ENCODE data around the gene SYNDIG1.
"Not testable (repeated sequence)": the region's sequence is repeated elsewhere in the genome, so short reads cannot be mapped to it uniquely, and the experiment has no call there.

Gene SYNDIG1

DNA sequence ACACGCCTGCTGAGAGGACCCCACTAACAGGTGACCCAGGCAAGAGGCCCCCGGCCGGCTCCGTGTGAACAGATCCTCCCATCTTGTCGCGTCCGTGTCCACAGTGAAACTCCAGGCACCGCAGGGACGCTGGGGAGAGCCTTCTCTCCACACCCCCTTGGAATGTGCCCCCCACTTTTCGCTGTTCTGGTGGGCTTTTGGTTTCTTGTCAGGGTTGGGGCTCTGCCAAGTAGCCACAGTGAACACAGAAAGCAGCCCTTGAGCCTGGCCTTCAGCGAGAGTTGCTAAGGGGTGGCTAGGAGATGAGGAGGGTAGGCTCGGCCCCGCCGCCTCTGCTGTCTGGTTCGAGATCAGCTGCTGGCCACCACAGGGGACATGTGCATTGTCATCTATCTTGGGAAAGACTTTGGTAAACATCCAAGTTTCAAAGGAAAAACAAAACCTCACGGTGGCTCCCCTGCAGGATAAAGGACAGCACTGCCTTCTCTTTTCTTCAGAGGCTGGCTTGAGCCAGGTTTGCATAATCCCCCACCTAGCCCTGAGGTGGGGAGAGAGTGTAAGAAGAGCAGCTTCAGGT is 22.7 kb downstream of the SYNDIG1 start:
- DNase-seq (ENCODE audit: low read depth in 2 of 2), result no peak

DNA sequence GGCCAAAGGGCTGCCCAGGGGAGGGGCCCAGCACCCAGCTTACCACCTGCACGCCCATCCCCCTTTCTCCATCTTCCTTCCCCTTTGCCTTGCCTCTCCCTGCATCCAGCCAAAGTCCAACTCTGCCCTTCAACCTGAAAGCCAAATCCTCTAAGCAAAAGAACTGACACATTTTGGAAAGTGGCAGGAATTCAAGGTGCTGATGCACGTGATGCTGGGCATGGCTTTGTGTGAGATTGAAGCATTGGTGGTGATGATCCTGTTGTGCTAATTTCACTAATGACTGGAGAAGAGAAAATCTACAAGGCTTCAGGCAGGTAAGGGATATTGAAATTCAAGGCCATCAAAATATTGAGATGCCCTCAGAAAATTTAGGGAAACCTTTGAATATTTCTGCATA is 23.3 kb downstream of the SYNDIG1 start:
- no peak for DNase-seq (ENCODE audit: low read depth in 2 of 2)

DNA sequence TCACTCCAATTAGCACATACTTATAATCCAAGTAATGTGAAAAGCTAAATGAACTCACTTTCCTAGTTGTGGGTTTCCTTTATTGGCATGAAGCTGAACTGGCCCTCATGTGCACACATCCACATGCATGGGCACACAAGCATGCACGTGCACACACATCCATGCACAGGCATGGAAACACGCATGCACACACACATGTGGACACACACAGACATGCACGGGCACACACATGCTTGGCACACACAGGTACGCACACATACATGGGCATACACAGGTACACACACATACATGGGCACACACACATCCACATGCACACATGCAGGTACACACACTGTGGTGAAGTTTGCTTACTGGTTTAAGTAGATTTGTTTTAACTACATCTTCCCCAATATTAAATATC is 23.8 kb downstream of the SYNDIG1 start:
- no peak for DNase-seq (ENCODE audit: low read depth in 2 of 2)

DNA sequence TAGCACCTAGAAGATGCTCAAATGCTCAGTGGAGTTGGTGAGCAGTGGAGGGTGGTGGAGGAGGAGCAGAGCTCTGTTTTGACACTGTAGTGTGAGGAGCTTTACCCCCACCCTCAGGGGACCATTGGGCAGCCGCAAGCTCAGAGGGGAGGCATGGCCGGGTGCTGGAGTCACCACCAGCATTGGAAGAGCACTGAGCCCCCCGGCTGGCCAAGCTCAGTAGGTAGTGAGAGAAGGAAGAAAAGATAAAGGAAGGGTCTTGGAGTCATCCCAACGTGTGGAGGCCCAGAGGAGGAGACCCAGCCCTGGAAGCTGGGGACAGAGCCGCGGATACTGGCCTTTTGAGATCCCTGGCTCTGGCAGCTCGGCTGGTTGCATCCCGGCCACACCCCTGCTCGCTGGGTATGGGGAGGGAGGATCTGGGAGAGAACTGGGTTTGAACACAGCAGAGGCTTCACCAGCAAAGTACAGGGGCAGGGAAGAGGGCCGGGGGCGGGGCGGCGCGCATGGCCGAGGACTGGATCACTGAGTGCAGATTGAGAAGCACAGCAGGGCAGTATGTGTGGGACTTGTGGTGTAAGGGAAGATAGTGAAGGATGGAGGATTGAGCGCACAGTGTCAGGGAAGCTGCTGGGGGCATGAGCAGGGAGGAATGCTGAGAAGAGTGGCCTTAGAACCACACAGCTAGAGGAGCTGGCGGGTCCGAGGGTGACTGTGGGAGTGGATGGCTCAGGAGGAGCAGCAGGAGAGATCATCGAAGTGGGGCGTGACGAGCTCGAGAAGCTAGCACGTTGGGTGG is 24.4 kb downstream of the SYNDIG1 start:
- DNase-seq (ENCODE audit: low read depth in 2 of 2), result no peak

GRCh38 chr20:24494460-24494920 is 25.1 kb downstream of the SYNDIG1 start:
- no peak for DNase-seq (ENCODE audit: low read depth in 2 of 2)

GRCh38 chr20:24495266-24495665 is 25.8 kb downstream of the SYNDIG1 start:
- DNase-seq (ENCODE audit: low read depth in 2 of 2), result no peak

GRCh38 chr20:24497851-24498250 is 28.4 kb downstream of the SYNDIG1 start:
- DNase-seq (ENCODE audit: low read depth in 2 of 2), result no peak

DNA sequence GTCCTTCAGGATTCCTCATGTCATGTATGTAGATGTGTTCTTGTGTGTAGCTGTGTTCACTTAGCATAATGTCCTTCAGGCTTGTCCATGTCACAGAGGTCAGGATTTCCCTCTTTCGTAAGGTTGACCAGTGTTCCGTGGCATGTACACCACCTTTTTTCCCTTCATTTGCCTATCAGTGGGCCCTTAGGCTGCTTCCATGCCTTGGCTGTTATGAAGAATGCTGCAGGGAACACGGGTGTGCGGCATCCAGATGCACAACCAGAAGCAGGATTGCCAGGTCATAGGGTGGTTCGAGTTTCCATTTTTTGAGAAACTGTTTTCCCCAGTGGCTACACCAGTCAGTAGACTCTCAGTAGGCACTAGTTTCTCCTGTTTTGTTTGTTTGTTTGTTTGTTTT is 29.2 kb downstream of the SYNDIG1 start:
- no peak for DNase-seq (ENCODE audit: low read depth in 2 of 2)

- DNase-seq (ENCODE audit: low read depth in 2 of 2), result no peak
Observed at GRCh38 chr20:24499472-24499871, 30.0 kb downstream of the SYNDIG1 start.

DNA sequence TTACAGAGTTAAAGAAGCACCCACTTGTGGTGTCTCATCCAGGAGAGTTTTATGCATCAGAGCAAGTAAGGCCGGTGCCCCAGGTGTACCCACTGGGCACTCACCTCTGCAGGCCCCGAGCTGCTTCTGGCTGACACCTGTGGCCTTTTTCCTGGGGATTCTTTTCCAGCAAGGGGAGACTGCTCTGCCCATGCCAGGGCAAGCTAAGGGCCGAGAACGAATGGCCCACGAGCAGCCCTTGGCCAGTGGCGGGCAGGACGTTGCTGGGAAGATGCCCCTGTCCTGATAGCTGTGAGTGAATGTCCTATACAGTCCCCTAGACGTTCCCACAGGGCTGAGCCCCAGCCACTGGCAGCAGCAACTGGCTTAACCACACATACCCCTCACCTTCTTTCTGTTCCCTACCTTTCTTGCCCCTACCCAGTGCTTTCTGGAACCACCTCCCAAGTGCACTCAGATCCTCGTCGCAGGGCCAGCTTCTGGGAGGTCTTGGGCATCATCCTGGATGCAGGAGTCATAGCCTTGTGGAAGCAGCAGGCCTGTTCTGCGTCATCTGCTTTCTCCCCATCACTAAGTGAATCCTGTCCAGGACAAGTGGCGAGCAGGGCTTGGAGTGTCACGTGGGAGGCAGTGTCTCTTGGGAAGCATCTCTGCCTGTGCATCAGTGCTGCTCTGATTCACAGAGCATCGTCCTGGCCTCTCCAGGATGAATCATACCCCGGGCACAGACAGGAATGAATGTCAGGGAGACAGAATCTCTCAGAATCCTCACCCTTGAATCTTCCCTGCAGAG is 32.5 kb downstream of the SYNDIG1 start:
- DNase-seq (ENCODE audit: low read depth in 2 of 2), result no peak

DNA sequence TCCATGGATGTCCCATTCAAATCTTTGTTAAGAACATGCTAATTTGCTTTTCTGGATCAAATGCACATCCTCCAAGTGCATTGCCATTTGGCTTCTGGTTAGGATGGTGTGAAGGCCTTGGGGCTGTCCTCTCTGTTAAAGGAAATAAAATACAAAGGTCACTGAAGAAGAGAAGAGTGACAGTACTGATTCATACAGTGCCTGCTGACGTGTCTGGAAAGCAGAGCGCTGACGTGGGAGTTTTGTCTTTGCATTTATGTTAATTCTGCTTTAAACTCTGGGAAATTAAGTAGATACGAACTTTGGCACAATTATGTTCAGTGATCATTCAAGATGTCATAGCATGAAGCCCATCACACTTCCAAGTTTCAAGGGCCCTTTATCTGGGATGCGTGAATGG is 33.2 kb downstream of the SYNDIG1 start:
- DNase-seq (ENCODE audit: low read depth in 2 of 2), result no peak

GRCh38 chr20:24503352-24503931 is 34.0 kb downstream of the SYNDIG1 start:
- DNase-seq (ENCODE audit: low read depth in 2 of 2), result no peak

- DNase-seq (ENCODE audit: low read depth in 2 of 2), result no peak
Observed at GRCh38 chr20:24504331-24505285, 35.2 kb downstream of the SYNDIG1 start.

GRCh38 chr20:24506146-24506545 is 36.7 kb downstream of the SYNDIG1 start:
- DNase-seq (ENCODE audit: low read depth in 2 of 2), result no peak

GRCh38 chr20:24506696-24507095 is 37.3 kb downstream of the SYNDIG1 start:
- DNase-seq (ENCODE audit: low read depth in 2 of 2), result no peak

- no peak for DNase-seq (ENCODE audit: low read depth in 2 of 2)
Observed at GRCh38 chr20:24507182-24507853, 37.9 kb downstream of the SYNDIG1 start.

DNA sequence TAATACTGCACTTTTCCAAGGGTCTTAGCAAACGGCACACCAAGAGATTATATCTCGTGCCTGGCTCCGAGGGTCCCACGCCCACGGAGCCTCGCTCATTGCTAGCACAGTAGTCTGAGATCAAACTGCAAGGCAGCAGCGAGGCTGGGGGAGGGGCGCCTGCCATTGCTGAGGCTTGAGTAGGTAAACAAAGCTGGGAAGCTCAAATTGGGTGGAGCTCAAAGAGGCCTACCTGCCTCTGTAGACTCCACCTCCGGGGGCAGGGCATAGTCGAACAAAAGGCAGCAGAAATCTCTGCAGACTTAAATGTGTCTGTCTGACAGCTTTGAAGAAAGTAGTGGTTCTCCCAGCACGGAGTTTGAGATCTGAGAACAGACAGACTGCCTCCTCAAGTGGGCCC is 43.0 kb downstream of the SYNDIG1 start:
- DNase-seq (ENCODE audit: low read depth in 2 of 2), result not testable (repeated sequence)

DNA sequence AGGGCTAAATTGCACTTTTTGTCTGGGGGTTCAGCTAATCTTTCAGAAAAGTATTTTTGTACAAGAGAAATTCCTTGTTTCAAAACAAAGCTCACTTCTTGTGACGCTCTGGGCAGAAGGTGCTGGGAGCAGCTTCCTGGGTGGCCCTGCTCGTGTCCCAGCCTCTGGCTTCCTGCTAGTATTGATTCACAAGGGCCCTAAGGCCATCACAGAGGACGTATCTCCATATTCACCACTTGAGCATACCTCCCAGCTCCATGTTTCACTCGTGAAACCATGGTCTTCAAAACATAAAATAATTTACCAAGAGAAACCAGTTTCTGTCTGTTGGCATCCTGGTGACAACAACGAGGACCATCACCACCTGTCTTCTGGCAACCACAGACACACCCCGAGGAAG is 49.1 kb downstream of the SYNDIG1 start:
- no peak for DNase-seq (ENCODE audit: low read depth in 2 of 2)

- DNase-seq (ENCODE audit: low read depth in 2 of 2), result no peak
Observed at GRCh38 chr20:24519476-24519875, 50.0 kb downstream of the SYNDIG1 start.

DNA sequence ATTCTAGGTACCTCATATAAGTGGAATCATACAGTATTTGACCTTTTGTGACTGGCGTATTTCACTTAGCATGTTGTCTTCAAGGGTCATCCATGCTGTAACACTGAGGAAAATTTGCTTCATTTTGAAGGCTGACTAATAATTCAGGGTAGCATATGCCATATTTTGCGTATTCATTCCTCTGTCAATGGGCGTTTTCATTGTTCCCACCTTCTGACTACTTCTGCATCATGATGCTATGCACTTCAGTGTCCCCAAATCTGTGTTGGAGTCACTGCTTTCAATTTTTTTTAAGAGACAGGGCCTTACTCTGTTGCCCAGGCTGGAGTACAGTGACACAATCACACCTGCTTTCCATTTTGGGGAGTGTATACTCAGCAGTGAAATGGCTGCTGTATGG is 51.6 kb downstream of the SYNDIG1 start:
- no peak for DNase-seq (ENCODE audit: low read depth in 2 of 2)
